GM18520 (cell line): ENCODE results near the gene CLSTN3.

Experiments used
- ATAC-seq: cut with Tn5 transposase; IDR thresholded peaks from one replicate; pipeline ENCODE4 v1.9.1; 2021; ENCODE audit not compliant: unreplicated experiment

The CLSTN3 gene

DNA sequence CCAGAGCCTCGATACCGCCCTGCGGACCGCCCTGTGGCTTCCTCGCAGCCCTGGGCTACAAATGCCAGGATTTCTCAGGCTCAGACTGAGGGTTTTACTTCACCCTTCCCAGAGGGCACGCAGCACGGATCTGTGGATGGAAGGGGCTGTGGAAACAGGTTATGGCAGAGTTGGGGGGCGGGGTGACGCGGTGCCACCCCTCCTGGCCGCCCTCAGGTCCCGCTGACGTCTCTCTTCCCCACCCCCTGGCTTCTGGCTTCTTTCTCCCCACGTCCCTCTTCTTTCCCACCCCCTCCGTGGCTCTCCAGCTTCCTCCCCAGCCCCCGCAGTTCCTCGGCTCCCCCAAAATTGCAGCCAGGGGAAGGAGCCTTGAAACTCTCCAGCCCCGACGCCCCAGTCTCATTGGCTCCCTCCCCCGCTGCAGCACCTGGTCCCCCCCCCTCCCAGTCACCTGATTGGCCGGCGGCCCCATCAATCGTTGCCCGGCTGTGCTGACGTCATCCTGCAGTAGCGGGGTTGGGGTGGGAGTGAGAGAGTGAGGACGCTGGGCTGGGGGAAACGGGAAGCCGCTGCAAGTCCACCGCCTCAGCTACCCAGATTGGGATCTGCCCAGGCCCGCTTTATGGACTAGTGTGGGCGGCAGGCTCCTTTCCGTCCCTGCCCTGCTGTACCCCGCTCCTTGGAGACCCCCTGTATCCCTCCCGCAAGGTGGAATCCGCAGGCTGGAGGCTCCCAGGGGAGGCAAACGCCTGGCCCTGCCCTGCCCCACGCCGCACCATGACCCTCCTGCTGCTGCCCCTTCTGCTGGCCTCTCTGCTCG is at the start of gene CLSTN3:
Gene CLSTN3 (plus strand): TSS at position 500 of the 820 bp plus-strand sequence. CDS start 278 bp downstream, at position 778.
- ATAC-seq: no peak

DNA sequence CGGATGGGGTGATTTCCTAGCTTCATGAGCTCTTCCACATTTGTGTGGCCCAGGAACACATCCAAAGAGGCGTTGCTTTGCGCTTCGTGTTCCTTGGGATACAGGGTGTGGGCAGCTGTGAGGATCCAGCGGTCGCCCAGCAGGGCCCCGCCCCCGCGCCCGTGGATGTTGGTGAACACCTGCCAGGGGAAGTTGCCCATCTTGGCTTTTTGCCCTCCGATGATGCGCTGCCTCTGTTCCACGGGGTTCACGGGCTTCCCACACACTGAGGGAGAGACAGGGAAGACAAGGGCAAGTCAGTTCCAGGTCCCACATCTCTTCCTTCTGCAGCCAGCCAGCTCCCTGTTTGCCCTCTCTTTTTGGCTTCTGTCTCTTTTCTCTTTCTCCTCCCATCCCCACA is 49.1 kb upstream of the CLSTN3 start:
- no peak for ATAC-seq

- ATAC-seq: no peak
Observed at GRCh38 chr12:7083125-7083524, 47.0 kb upstream of the CLSTN3 start.

DNA sequence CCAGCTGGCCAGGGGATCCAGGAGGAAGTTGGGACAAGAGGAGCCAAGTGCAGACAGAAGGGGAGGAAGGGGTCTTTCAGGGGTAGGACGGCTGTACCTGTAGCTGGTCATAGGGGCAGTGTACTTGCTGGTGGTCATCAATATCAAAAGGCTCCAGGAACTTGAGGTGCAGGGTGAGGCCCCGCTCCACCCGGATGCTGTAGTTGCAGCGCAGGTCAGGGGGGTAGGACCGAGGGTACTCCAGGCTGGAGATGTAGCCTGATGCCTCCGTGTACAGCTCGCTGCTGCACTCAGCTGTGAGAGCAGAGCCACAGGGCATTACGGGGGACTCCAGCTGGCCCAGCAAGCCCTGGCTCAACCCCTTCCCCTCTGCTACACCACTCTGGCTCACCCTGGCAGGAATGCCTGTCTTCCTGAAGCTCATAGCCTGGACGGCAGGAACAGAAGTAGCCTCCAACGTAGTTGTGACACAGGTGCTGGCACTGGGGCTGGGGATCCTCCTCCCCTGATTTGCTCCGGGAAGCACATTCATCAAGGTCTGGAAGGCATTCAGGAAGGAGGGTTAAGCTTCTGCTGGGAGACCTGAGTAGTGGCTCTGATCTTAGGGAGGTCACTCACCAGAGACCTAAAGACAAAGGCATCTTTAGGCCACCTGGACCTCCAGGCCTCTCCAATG is 40.8 kb upstream of the CLSTN3 start:
- no peak for ATAC-seq

DNA sequence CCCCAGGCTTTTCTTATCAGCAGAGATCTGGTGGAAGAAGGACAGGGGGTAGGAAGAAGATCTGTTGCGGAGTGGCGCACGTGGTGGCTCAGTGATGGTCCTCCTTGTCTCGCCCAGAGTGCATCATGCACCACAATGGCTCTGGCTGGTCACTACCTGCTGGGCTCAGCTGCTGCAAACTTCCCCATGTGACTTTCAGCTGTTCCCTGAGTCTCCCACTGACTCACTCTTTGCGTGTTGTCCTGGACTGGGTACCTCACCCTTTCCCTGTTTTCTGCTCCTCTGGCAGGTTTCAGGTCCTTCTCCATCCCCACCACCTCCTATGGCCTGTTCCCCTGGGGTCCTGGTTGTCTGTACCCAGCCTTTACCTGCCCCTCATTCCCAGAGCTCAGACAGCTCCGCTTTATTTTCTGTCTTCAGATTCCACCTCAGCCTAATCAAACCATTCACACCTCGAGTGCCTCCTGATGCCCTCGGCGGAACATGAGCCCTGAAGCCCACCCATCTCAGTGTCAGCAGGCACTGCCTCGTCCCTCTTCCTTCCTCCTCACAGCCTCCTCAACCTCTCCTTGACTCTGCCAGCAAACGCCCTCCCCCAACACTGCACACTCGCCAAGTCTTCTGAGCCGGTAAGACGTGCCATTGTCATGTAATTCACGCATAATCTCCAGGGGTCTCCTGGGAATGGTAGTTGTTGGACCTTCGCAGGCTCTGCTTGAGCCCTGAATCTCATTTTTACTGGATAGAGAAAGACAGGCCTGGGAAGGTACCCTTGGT is 39.8 kb upstream of the CLSTN3 start:
- no peak for ATAC-seq

DNA sequence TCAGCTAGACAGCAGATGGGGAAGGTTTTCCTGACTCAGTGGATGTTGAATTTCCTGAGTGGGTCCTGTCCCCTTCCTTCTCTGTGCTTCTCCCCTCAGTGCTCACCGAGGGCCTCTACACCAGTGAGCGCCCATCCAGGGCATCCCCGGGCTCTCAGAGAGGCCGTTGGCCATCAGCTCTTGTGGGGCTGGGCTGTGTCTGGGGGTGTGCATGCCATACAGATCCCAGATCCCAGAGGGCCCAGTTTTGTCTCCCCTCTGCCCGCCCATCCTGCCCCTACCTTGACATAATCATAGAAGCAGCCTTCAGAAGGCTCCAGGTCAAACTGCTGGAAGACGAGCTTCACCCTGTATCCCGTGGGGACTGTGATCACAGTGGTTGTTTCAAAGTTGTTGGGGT is 39.0 kb upstream of the CLSTN3 start:
- no peak for ATAC-seq

DNA sequence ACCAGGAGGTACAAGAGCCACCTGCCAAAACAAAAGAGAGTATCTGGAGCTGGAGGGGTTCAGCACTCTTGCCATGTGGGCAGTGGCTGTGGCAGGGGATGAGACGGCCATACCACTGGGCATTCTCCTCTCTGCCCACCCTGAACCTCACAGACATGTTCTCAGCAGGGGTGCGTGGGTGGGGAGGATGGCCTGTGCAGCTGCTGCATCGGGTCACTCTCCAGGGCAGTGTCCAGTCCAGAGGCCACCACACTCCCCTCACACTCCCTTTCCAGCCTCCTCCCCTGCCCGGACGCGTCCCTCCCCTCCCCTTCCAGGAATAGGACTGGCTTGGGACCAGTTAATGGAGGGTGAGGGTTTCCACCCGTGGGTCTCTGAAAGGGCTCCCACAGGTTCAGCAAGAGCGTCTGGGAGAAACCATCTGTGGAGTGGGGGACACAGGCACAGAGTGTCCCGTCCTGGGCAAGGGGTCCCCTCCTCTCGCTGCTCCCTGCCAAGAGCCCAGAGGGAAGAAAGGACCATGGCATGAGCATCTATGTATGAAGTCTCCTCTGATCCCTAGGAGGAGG is 38.4 kb upstream of the CLSTN3 start:
- no peak for ATAC-seq

DNA sequence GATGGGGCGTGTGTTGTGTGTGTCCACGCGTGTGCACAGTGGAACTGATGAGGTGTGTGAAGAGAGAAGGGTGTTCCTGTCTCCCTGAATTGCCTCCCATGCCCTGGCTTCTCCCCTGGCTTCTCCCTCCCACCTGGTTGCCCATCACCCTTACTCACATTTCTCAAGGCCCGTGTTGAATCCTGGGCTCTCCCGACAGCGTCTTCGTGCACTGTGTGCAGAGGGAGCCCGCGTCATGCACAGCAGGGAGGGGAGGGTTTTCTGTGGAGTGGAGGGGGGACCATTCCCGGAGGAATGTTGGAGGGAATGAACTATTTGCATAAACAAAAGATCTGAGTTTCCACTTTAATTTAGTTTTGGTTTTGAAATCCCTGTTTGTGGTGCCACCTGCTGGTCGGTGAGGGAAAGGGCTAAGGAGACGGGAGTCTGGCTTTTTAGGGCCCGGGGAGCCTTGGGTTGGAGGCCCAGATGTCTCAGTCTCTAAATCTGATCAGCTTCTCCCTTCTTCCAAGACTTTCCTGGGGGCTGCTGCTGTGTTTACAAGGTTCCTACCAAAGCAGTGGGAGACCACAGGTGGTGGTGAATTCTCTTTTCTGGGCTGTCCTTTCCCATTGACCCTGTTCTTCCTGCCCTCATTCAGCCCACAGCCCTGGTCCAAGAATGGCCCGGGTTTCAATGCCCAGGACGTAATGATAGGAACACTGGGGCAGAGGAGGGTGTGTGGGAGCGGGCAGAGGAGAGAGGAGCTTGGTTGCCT is 37.8 kb upstream of the CLSTN3 start, which contains the start of gene C1R:
Gene C1R (minus strand): TSS at position 217 of the 757 bp plus-strand sequence. CDS start 57 bp downstream, at position 160.
- no peak for ATAC-seq

- no peak for ATAC-seq
Observed at GRCh38 chr12:7092986-7093460, 37.1 kb upstream of the CLSTN3 start.

DNA sequence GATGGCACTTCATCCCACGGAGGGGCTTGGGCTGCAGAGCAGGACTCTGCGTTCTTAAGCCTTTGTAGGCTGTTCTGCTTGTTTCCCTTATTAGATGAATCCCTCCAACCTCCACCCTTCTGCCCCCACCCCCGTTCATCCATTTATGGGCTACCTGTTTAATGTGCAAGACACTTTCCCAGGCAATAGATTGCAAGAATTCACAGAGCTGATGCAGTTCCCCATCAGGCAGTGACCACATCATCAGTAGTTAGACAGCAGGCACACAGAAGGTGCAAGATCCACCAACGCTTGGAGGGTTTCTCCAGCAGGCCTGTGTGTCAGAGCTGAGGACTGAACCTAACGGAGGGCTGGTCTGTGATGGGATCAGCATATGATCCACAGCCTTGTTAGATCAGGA is 36.7 kb upstream of the CLSTN3 start:
- ATAC-seq: no peak

- no peak for ATAC-seq
Observed at GRCh38 chr12:7093892-7094291, 36.3 kb upstream of the CLSTN3 start.

DNA sequence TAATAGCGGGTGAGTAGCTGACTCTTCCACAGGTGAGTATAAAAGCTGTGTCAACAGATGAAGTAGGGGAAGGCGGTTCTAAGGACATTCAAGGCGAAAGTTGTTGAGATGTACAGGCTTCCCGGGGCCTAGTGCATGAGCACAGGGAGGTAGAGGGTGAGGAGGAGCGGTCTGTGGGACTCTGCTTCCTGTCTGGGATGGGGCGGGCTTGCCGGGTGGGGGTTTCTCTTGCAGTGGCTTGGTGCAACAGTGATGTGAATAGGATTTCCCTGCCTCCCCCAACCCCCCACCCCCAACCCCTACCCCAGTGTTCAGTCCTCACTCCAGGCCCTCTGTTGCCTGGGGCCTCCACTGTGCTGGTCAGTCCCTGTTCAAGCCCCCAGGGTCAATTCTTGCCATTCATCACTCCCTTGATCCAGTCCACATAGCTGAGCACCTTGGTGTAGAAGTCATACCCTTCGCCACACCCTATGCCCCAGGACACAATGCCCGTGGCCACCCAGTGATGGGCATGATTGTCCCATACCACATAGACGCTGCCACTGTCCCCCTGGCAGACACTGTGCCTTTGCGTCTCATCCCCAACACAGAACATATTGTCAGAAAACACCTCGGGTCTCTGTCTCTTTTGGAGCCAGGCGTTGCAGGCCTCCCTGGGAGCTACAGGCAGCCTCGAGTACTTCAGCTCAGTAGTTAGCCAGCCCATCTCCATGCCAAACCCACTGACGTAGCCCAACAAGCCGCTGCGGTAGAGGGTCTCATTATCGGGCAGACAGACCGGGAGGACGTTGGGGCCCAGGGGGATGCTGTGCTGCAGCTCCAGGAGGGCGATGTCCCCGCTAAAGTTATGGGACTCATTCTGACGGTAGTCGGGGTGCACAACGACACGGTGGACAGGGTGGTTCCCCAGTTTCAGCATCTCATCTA is 33.9 kb upstream of the CLSTN3 start:
- no peak for ATAC-seq

DNA sequence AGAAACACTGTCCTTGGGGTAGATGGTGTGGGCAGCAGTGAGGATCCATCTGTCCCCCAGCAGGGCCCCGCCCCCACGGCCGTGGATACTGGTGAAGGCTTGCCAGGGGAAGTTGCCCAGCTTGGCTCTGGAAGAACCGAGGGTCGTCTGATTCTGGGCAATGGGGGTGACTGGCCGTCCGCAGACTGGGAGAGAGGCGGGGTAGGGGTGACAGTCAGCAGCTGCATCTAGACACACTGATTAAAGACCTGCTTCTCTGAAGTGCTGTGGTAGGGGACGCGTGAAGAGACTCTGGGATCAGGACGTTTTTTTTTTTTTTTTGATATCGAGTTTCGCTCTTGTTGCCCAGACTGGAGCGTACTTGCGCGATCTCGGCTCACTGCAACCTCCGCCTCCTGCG is 33.2 kb upstream of the CLSTN3 start:
- no peak for ATAC-seq

- no peak for ATAC-seq
Observed at GRCh38 chr12:7099290-7099996, 30.7 kb upstream of the CLSTN3 start.

GRCh38 chr12:7100239-7100638 is 29.9 kb upstream of the CLSTN3 start:
- ATAC-seq: no peak

DNA sequence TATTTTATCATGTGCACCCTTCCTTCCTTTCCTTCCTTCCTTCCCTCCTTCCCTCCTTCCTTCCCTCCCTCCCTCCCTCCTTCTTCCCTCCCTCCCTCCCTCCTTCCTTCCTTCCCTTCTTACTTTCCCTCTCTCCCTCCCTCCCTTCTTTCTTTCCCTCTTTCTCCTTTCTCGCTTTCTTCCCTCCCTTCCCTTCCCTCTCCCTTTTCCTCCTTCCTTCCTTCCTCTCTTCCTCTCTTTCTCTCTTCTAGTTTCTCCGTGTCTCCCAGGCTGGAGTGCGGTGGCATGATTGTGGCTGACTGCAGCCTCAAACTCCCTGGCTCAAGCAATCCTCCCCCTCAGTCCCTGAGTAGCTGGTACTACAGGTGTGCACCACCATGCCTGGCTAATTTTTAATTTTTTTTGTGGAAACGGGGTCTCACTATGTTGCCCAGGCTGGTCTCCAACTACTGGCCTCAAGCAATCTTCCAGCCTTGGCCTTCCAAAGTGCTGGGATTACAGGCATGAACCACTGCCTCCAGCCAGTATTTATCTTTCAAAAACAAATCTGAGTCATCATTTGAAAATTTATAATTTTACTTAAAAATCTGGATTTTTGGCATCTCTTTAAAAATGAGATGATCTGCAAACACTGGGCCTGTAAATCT is 29.0 kb upstream of the CLSTN3 start:
- no peak for ATAC-seq

- ATAC-seq: no peak
Observed at GRCh38 chr12:7101694-7102131, 28.5 kb upstream of the CLSTN3 start.

DNA sequence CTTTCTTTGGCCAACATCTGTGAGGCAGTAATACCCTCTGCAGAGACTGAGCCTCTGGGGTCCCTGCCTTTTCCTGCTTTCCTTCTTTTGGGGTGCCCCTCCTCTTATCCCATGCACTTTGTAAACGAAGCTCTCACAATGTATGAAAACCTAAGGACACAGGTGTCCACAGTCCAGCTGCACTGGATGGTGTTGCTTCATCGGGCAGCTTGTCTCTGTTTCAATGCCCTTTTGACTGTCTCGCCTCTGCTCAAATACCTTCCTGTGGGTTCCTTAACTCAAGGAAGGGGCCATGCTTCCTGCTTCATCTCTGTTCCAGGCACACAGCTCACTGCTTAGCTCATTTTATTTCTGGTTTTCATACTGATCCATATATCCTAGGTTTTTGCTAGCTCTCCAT is 27.6 kb upstream of the CLSTN3 start:
- ATAC-seq: no peak
